Right lobe of liver (tissue), 6 donors: ENCODE results near the gene ICE1. TPM values are rescaled to one million over a fixed set of nuclear protein-coding genes. Genes with fewer than 3 reads are reported as not detected.

Experiments
- ATAC-seq, 4 donors: fragments of 200-7000 bp; cut with Tn5 transposase; one replicate each; pipeline ENCODE4 v1.9.1; 2020; ENCODE audit warnings: mild to moderate bottlenecking in 4 of 4, moderate library complexity in 4 of 4
- DNase-seq, 3 donors: peaks; one replicate each; pipeline ENCODE4 v3.0.0-alpha.2; 2020
- H3K27ac ChIP-seq, 3 donors: fragments of 200-600 bp; one replicate each; pipeline ENCODE4 v1.8.0; 2022
- H3K27me3 ChIP-seq, 2 donors: fragments of 200-600 bp; one replicate each; pipeline ENCODE4 v1.8.0; 2022
- H3K36me3 ChIP-seq, 4 donors: fragments of 200-600 bp; sonication (generic) in 1 of 4; one replicate each; pipeline versions ENCODE4 v1.5.1 to v1.8.0; 2017 to 2022; ENCODE audit warnings: control low read depth in 1 of 4
- H3K4me1 ChIP-seq, 4 donors: fragments of 200-600 bp; sonication (generic) in 1 of 4; one replicate each; pipeline versions ENCODE4 v1.5.1 to v1.8.0; 2017 to 2022; ENCODE audit warnings: control low read depth in 1 of 4
- H3K4me3 ChIP-seq, 3 donors: fragments of 200-600 bp; one replicate each; pipeline ENCODE4 v1.8.0; 2022
- H3K9me3 ChIP-seq, 4 donors: fragments of 200-600 bp; sonication (generic) in 1 of 4; one replicate each; pipeline versions ENCODE4 v1.5.1 to v1.8.0; 2017 to 2022; ENCODE audit warnings: control low read depth in 1 of 4
- CTCF ChIP-seq, 4 donors: fragments of 200-600 bp in 3 of 4; fragments of 450-650 bp in 1 of 4; IDR thresholded peaks; one replicate each; pipeline versions ENCODE4 v1.5.1 to v1.8.0; 2016 to 2022; ENCODE audit warnings: antibody characterized with exemption in 4 of 4, mild to moderate bottlenecking in 2 of 4
- POLR2A ChIP-seq: fragments of 450-650 bp; IDR thresholded peaks from one replicate; pipeline ENCODE4 v1.6.1; 2017; ENCODE audit warnings: antibody characterized with exemption, mild to moderate bottlenecking
- WGBS: methylation state at CpG from one replicate; pipeline ENCODE4 v1.1.6; 2018; ENCODE audit warnings: low coverage, low lambda C conversion rate; ENCODE audit not compliant: insufficient coverage; ENCODE audit errors: missing lambda C conversion rate; 5-methylcytosine and 5-hydroxymethylcytosine counted together
- intact Hi-C, 2 donors: fragments of 100-400 bp; cut with DNase I; formaldehyde crosslinking; loops; one replicate each; pipeline versions ENCODE4 v1.11.2 to v1.14.1; 2022
- total RNA-seq, 6 experiments: library from RNA; depleted of rRNA in 2 of 6; stranded (reverse); fragments of >200 nt in 2 of 6; fragmentation: NEBNext Ultra II Directional in 3 of 6; extraction: Animal tissue kit (Norgen Biotek cat#: 25700) in 3 of 6; gene quantifications; one replicate each; pipeline versions ENCODE4 v1.1.0 to v1.2.4, GENCODE V29; 2016 to 2023
- donor health status: DM: no; HTN: yes; CAD: no.
- donor health status: DM: no; HTN: no; CAD: no.
- donor health status: DM: no; HTN: no; CAD: no.
- donor health status: DM: no; HTN: yes; CAD: no.
- donor health status: DM: no; HTN: yes; CAD: no.

ICE1 gene
- total RNA-seq, 6 experiments from 2014 or later: 8.2 to 10.7 (median 10.4) TPM

GRCh38 chr5:5534333-5534732, 111.9 kb downstream of the ICE1 start:
- Histone ChIP-seq H3K4me3 (no peak overlapping the region), H3K27ac (no peak overlapping the region), H3K36me3 (no peaks in the 10 kb centered on the region), H3K27me3 (no peaks in the 10 kb centered on the region), H3K4me1 (no peaks in the 10 kb centered on the region), H3K9me3 (no peaks in the 10 kb centered on the region)
- WGBS: no CpG with 5 or more reads among the region's 4 CpGs
- no peak for DNase-seq
- intact Hi-C loops: no loop called here
- no peak for ATAC-seq
- no peak for TF ChIP-seq CTCF (IDR thresholded peaks at IDR 0.05)
- TF ChIP-seq POLR2A: no peak

GRCh38 chr5:5536871-5537270, 114.4 kb downstream of the ICE1 start:
- H3K4me1 ChIP-seq: no peaks in the 10 kb centered on the region
- 83% methylated on average over 3 of the region's 4 CpGs for WGBS

GRCh38 chr5:5537426-5537825, 114.9 kb downstream of the ICE1 start:
- ATAC-seq: no peak
- Histone ChIP-seq H3K27ac (no peak overlapping the region), H3K36me3 (no peaks in the 10 kb centered on the region), H3K4me1 (no peaks in the 10 kb centered on the region), H3K9me3 (no peaks in the 10 kb centered on the region), H3K4me3 (no peak overlapping the region), H3K27me3 (no peaks in the 10 kb centered on the region)
- TF ChIP-seq POLR2A: no peak
- TF ChIP-seq CTCF (IDR thresholded peaks at IDR 0.05): no peak
- DNase-seq: no peak
- intact Hi-C loops: no loop called here
- WGBS: 56% methylated on average over 4 of the region's 8 CpGs

More at GRCh38 chr5:5536871-5537270, 114.4 kb downstream of the ICE1 start:
- H3K9me3 ChIP-seq: no peaks in the 10 kb centered on the region
- TF ChIP-seq POLR2A (no peak), CTCF (IDR thresholded peaks at IDR 0.05) (no peak)
- no peak overlapping the region for H3K27ac ChIP-seq
- DNase-seq: no peak
- H3K27me3 ChIP-seq: no peaks in the 10 kb centered on the region
- intact Hi-C loops: no loop called here
- H3K4me3 ChIP-seq: no peak overlapping the region
- H3K36me3 ChIP-seq: no peaks in the 10 kb centered on the region
- ATAC-seq: no peak

GRCh38 chr5:5539590-5539989, 117.1 kb downstream of the ICE1 start:
- intact Hi-C loops: no loop called here
- ATAC-seq (no peak), DNase-seq (no peak)

More at GRCh38 chr5:5539590-5539989, 117.1 kb downstream of the ICE1 start:
- 44% methylated on average over 3 of the region's 3 CpGs for WGBS
- no peak for TF ChIP-seq CTCF (IDR thresholded peaks at IDR 0.05)
- TF ChIP-seq POLR2A: no peak
- Histone ChIP-seq H3K27me3 (no peaks in the 10 kb centered on the region), H3K9me3 (peaks cover 0 to 2% (median 0%) of the 10 kb centered on the region in 4 donors), H3K4me1 (no peaks in the 10 kb centered on the region), H3K4me3 (no peak overlapping the region), H3K27ac (no peak overlapping the region), H3K36me3 (no peaks in the 10 kb centered on the region)
